Vagina (tissue), 2 donors: ENCODE data around the gene HYAL1. TPM values are rescaled to one million over a fixed set of nuclear protein-coding genes. Genes with fewer than 3 reads are reported as not detected.

ENCODE experiments used
- DNase-seq, 2 donors: peaks; one replicate each; pipeline ENCODE4 v3.0.0-alpha.2; 2017; ENCODE audit errors: extremely low spot score in 2 of 2
- H3K27ac ChIP-seq: fragments of 200-600 bp; sonication (generic); one replicate; pipeline ENCODE4 v1.5.1; 2019
- H3K27me3 ChIP-seq: fragments of 200-600 bp; sonication (generic); one replicate; pipeline ENCODE4 v1.5.1; 2019
- H3K36me3 ChIP-seq, 2 donors: fragments of 200-600 bp; sonication (generic); one replicate each; pipeline ENCODE4 v1.5.1; 2017 to 2019
- H3K4me1 ChIP-seq: fragments of 200-600 bp; sonication (generic); one replicate; pipeline ENCODE4 v1.5.1; 2019
- H3K4me3 ChIP-seq, 2 donors: fragments of 200-600 bp; sonication (generic); 1 replicate in 1 of 2; 2 replicates in 1 of 2; pipeline ENCODE4 v1.5.1; 2016 to 2019
- H3K9me3 ChIP-seq: fragments of 200-600 bp; sonication (generic); one replicate; pipeline ENCODE4 v1.5.1; 2019
- CTCF ChIP-seq, 3 experiments: fragments of 450-650 bp in 2 of 3; fragments of 200-600 bp in 1 of 3; sonication (generic) in 1 of 3; IDR thresholded peaks; one replicate each; pipeline ENCODE4 v1.5.1; 2017 to 2019; ENCODE audit warnings: antibody characterized with exemption in 3 of 3, mild to moderate bottlenecking in 2 of 3, moderate library complexity in 2 of 3
- POLR2A ChIP-seq, 2 donors: fragments of 450-650 bp; IDR thresholded peaks; one replicate each; pipeline ENCODE4 v1.6.1; 2017; ENCODE audit warnings: antibody characterized with exemption in 2 of 2, mild to moderate bottlenecking in 2 of 2, moderate library complexity in 2 of 2
- POLR2AphosphoS5 ChIP-seq, 2 donors: sonication (generic); formaldehyde crosslinking; IDR thresholded peaks; one replicate each; pipeline ENCODE4 v1.9.0; 2017; ENCODE audit warnings: antibody characterized with exemption in 2 of 2, mild to moderate bottlenecking in 2 of 2, low read depth in 1 of 2; ENCODE audit not compliant: insufficient read depth in 1 of 2
- intact Hi-C: fragments of 100-400 bp; cut with DNase I; formaldehyde crosslinking; loops from one replicate; pipeline ENCODE4 v1.15.1; 2023
- total RNA-seq: library from RNA; depleted of rRNA; stranded (reverse); fragments of >200 nt; gene quantifications from one replicate; pipeline ENCODE4 v1.2.3, GENCODE V29; 2016

HYAL1 gene
- total RNA-seq, 1 donor from 2014 or later, result 17.7 TPM

- intact Hi-C loops, result loop anchor here (2.0 kb wide), 1 partner anchor 24 kb away; the partner anchor contains the start of gene HYAL2
- peaks cover 0 to 5% of the 10 kb centered on the region in 2 donors for H3K36me3 ChIP-seq
These were observed 4.3 kb downstream of the HYAL1 start, which contains the start of the genes HYAL3 and NAA80 for GRCh38 chr3:50298836-50299637. Gene HYAL3, minus strand, starts transcription at chr3:50299405. Its CDS starts 3,803 bp downstream, at chr3:50295602. Gene NAA80, minus strand, starts transcription at chr3:50299405. Its CDS starts 1,942 bp downstream, at chr3:50297463.

GRCh38 chr3:50297896-50298725 is 5.3 kb downstream of the HYAL1 start:
- Histone ChIP-seq H3K4me3 (peak overlapping the region; percentile 61 to 90), H3K27ac (peak overlapping the region; percentile 83), H3K36me3 (peaks cover 0 to 5% of the 10 kb centered on the region in 2 donors), H3K27me3 (no peaks in the 10 kb centered on the region), H3K4me1 (peaks cover 51% of the 10 kb centered on the region), H3K9me3 (no peaks in the 10 kb centered on the region)
- intact Hi-C loops, result loop anchor here (2.0 kb wide), 1 partner anchor 25 kb away; the partner anchor contains the start of gene HYAL2
- TF ChIP-seq POLR2A (IDR thresholded peaks at IDR 0.05), result no peak
- TF ChIP-seq POLR2AphosphoS5 (IDR thresholded peaks at IDR 0.05; ENCODE audit: insufficient read depth in 1 of 2, low read depth in 1 of 2), result no peak
- TF ChIP-seq CTCF (IDR thresholded peaks at IDR 0.05), result no peak
- no peak for DNase-seq

More at GRCh38 chr3:50298836-50299637, 4.3 kb downstream of the HYAL1 start, which contains the start of the genes HYAL3 and NAA80:
- peak in 1 of 3 experiments; percentile 50 for TF ChIP-seq CTCF (IDR thresholded peaks at IDR 0.05)
- TF ChIP-seq POLR2AphosphoS5 (IDR thresholded peaks at IDR 0.05; ENCODE audit: insufficient read depth in 1 of 2, low read depth in 1 of 2), result peak in 1 of 2 donors; percentile 99
- peak in 1 of 2 donors; percentile 96 for TF ChIP-seq POLR2A (IDR thresholded peaks at IDR 0.05)
- H3K27me3 ChIP-seq, result no peaks in the 10 kb centered on the region
- no peaks in the 10 kb centered on the region for H3K9me3 ChIP-seq
- peak; percentile 100 for DNase-seq
- peak within 1 kb of the TSS; percentile 61 to 90 for H3K4me3 ChIP-seq
- peak within 1 kb of the TSS; percentile 91 for H3K27ac ChIP-seq
- H3K4me1 ChIP-seq, result peaks cover 55% of the 10 kb centered on the region

- intact Hi-C loops, result no loop called here
- H3K4me3 ChIP-seq, result no peak overlapping the region
- no peak for DNase-seq
- peaks cover 49% of the 10 kb centered on the region for H3K4me1 ChIP-seq
- TF ChIP-seq POLR2AphosphoS5 (IDR thresholded peaks at IDR 0.05; ENCODE audit: insufficient read depth in 1 of 2, low read depth in 1 of 2) (no peak), CTCF (IDR thresholded peaks at IDR 0.05) (no peak), POLR2A (IDR thresholded peaks at IDR 0.05) (no peak)
- H3K27me3 ChIP-seq, result no peaks in the 10 kb centered on the region
- peaks cover 0 to 5% of the 10 kb centered on the region in 2 donors for H3K36me3 ChIP-seq
- no peaks in the 10 kb centered on the region for H3K9me3 ChIP-seq
- H3K27ac ChIP-seq, result peak overlapping the region; percentile 83
These were observed 6.0 kb downstream of the HYAL1 start for GRCh38 chr3:50297384-50297775.

GRCh38 chr3:50296721-50297383 is 6.5 kb downstream of the HYAL1 start:
- Histone ChIP-seq H3K4me3 (no peak overlapping the region), H3K27me3 (no peaks in the 10 kb centered on the region), H3K36me3 (peaks cover 0 to 5% of the 10 kb centered on the region in 2 donors), H3K27ac (no peak overlapping the region), H3K4me1 (peaks cover 45% of the 10 kb centered on the region), H3K9me3 (no peaks in the 10 kb centered on the region)
- TF ChIP-seq POLR2A (IDR thresholded peaks at IDR 0.05), result no peak
- TF ChIP-seq POLR2AphosphoS5 (IDR thresholded peaks at IDR 0.05; ENCODE audit: insufficient read depth in 1 of 2, low read depth in 1 of 2), result no peak
- no peak for TF ChIP-seq CTCF (IDR thresholded peaks at IDR 0.05)
- DNase-seq, result no peak
- intact Hi-C loops, result no loop called here
